GM06990 (cell line): ENCODE data around the gene KPNA2.

Experiments used
- DNase-seq: peaks from one replicate; pipeline ENCODE4 v3.0.0-alpha.2; 2011; ENCODE audit not compliant: insufficient read length; ENCODE audit errors: extremely low read depth
- H3K27me3 ChIP-seq: replicated peaks from 2 replicates; pipeline ENCODE4 v1.6.0; 2011; ENCODE audit warnings: low read length; ENCODE audit not compliant: control insufficient read depth, insufficient read depth
- H3K36me3 ChIP-seq: 2 replicates; pipeline ENCODE4 v1.5.1; 2011; ENCODE audit warnings: low read length; ENCODE audit not compliant: control insufficient read depth, insufficient read depth
- H3K4me3 ChIP-seq: replicated peaks from 2 replicates; pipeline ENCODE4 v1.5.1; 2011; ENCODE audit warnings: low read depth, mild to moderate bottlenecking, control low read depth, low read length
- TF ChIP-seq, protein P1 (sequence below): IDR thresholded peaks from 2 replicates; pipeline ENCODE4 v1.5.1; 2011; ENCODE audit warnings: low read length, control low read depth, mild to moderate bottlenecking, inconsistent platforms; ENCODE audit not compliant: insufficient read depth, poor library complexity, severe bottlenecking

Gene KPNA2

DNA sequence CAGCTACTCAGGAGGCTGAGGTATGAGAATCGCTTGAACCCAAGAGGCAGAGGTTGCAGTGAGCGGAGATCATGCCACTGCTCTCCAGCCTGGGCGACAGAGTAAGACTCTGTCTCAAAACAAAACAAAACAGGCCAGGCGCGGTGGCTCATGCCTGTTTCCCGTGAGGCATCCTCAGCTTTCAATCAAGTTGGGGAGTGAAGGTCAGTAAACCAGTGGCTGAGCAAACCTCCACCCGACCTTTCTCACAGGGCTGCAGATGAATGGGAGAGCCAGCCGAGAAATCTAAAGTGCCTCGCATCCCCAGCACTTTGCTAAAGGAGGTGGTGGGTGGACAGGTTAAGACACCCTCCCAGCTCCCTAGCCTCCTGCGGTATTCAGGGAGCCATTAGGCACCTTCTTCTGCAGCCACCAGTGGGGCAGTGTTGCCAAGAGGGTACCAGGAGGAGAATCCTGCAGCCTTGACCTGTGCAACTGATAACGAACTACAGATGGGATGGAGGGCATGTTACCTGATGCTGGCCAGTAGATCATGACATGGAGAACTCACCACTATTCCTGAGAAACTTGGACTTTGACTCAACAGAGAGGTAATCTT, 59.0 kb downstream of the KPNA2 start:
- no peaks in the 10 kb centered on the region for H3K27me3 ChIP-seq
- no peaks in the 10 kb centered on the region for H3K36me3 ChIP-seq
- no peak overlapping the region for H3K4me3 ChIP-seq
- no peak for DNase-seq
- TF ChIP-seq, protein P1, sequence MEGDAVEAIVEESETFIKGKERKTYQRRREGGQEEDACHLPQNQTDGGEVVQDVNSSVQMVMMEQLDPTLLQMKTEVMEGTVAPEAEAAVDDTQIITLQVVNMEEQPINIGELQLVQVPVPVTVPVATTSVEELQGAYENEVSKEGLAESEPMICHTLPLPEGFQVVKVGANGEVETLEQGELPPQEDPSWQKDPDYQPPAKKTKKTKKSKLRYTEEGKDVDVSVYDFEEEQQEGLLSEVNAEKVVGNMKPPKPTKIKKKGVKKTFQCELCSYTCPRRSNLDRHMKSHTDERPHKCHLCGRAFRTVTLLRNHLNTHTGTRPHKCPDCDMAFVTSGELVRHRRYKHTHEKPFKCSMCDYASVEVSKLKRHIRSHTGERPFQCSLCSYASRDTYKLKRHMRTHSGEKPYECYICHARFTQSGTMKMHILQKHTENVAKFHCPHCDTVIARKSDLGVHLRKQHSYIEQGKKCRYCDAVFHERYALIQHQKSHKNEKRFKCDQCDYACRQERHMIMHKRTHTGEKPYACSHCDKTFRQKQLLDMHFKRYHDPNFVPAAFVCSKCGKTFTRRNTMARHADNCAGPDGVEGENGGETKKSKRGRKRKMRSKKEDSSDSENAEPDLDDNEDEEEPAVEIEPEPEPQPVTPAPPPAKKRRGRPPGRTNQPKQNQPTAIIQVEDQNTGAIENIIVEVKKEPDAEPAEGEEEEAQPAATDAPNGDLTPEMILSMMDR: no peak

DNA sequence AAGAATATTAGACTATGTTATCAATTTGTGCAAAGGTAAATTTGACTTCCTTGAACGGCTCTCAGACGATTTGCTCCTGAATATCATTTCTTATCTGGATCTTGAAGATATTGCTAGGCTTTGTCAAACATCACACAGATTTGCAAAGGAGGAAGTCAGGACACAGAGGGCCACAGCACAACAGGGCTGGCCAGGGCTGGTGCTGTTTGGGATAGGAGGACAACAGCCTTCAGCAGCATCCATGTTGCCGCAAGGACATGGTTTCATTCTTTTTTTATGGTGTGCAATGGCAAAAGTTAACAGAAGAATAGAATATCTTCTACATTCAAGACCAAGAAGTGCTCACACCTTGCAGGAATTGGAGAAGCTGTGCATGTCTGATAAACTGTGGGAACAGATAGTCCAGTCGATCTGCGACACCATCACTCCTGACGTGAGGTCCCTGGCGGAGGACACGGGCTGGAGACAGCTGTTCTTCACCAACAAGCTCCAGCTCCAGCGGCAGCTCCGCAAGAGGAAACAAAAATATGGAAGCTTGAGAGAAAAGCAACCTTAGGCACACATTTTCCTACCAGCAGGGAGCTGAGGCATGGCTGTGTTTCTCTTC, 59.8 kb downstream of the KPNA2 start:
- Histone ChIP-seq H3K4me3 (no peak overlapping the region), H3K36me3 (no peaks in the 10 kb centered on the region), H3K27me3 (no peaks in the 10 kb centered on the region)
- DNase-seq: no peak
- TF ChIP-seq, protein P1: no peak

DNA sequence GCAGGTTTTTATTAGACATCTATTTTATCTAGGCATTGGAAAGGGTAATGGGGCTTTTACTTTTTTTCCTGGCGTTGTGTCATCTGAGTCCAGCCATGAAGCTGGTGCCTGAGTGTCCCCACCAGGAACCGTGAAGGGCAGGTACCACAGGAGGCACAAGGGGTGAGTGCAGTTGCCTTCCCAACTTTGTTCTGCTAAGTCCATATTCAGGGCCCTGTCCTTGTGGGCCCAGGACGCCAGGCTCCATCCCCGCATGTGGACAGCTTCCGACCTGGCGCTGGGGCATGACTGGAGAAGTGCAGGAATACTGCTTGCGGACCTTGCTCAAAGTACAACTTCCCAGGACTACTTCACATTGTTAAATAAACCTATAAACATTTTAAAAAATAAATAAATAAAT, 60.6 kb downstream of the KPNA2 start:
- no peak overlapping the region for H3K4me3 ChIP-seq
- TF ChIP-seq, protein P1: no peak
- H3K36me3 ChIP-seq: no peaks in the 10 kb centered on the region
- no peak for DNase-seq
- H3K27me3 ChIP-seq: no peaks in the 10 kb centered on the region
